GM19238 (cell line): ENCODE results near the gene PLXNA2.
A peak's percentile ranks its signal among the peaks of the same experiment; 100 is the strongest.

Experiments
- DNase-seq: peaks from one replicate; pipeline ENCODE4 v3.0.0; 2011; ENCODE audit warnings: low spot score; ENCODE audit not compliant: insufficient read length

PLXNA2 gene

GRCh38 chr1:208118306-208118705 is 125.9 kb downstream of the PLXNA2 start:
- DNase-seq, result no peak

GRCh38 chr1:208117826-208118225 is 126.4 kb downstream of the PLXNA2 start:
- DNase-seq, result no peak

GRCh38 chr1:208117409-208117808 is 126.8 kb downstream of the PLXNA2 start:
- DNase-seq, result no peak

GRCh38 chr1:208115924-208116640 is 128.1 kb downstream of the PLXNA2 start:
- DNase-seq, result no peak

GRCh38 chr1:208113011-208113410 is 131.2 kb downstream of the PLXNA2 start:
- DNase-seq, result no peak

- no peak for DNase-seq
Observed at GRCh38 chr1:208112401-208112800, 131.8 kb downstream of the PLXNA2 start.

- DNase-seq, result no peak
Observed at GRCh38 chr1:208111646-208112190, 132.5 kb downstream of the PLXNA2 start.

- no peak for DNase-seq
Observed at GRCh38 chr1:208110296-208110695, 133.9 kb downstream of the PLXNA2 start.

GRCh38 chr1:208108646-208109330 is 135.4 kb downstream of the PLXNA2 start:
- DNase-seq, result no peak

GRCh38 chr1:208108213-208108608 is 136.0 kb downstream of the PLXNA2 start:
- no peak for DNase-seq

- DNase-seq, result no peak
Observed at GRCh38 chr1:208107425-208108212, 136.6 kb downstream of the PLXNA2 start.

- no peak for DNase-seq
Observed at GRCh38 chr1:208106218-208106617, 138.0 kb downstream of the PLXNA2 start.

GRCh38 chr1:208105756-208106155 is 138.4 kb downstream of the PLXNA2 start:
- no peak for DNase-seq

- no peak for DNase-seq
Observed at GRCh38 chr1:208103597-208104513, 140.3 kb downstream of the PLXNA2 start.

- DNase-seq, result no peak
Observed at GRCh38 chr1:208101661-208102431, 142.3 kb downstream of the PLXNA2 start.

GRCh38 chr1:208100906-208101305 is 143.3 kb downstream of the PLXNA2 start:
- no peak for DNase-seq

- DNase-seq, result no peak
Observed at GRCh38 chr1:208100106-208100505, 144.1 kb downstream of the PLXNA2 start.

GRCh38 chr1:208098773-208099172 is 145.4 kb downstream of the PLXNA2 start:
- DNase-seq, result no peak

GRCh38 chr1:208093754-208094719 is 150.1 kb downstream of the PLXNA2 start:
- peak; percentile 47 for DNase-seq
